ENCODE measurements around the gene MOV10L1. TPM values are rescaled to one million over a fixed set of nuclear protein-coding genes. Genes with fewer than 3 reads are reported as not detected.

Gene MOV10L1
- total and polyA plus RNA-seq, 2 experiments from 2014 or later = 0.73 to 1.8 TPM

DNA sequence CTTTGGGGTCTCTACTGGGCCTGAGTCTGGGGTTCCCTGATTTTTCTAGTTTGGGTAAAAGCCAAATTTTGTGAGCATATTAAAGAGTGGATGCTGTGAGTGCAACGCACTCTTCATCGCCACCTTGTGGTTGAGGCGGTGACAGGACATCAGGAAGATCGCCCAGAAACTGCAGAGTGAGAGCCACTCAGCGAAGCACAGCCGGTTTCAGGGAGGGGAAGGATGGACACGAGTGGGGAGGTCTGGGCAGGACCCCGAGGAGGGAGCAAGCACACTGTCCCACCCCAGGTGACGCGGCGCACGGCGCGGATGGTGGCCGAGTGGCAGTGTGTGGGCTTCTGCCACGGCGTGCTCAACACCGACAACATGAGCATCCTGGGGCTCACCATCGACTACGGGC is 120.1 kb downstream of the MOV10L1 start:
- no peak overlapping the region for H3K4me3 Mint-ChIP-seq
- TF ChIP-seq JUNB (IDR thresholded peaks at IDR 0.05; ENCODE audit: unreplicated experiment) = no peak
- TF ChIP-seq, protein P1, sequence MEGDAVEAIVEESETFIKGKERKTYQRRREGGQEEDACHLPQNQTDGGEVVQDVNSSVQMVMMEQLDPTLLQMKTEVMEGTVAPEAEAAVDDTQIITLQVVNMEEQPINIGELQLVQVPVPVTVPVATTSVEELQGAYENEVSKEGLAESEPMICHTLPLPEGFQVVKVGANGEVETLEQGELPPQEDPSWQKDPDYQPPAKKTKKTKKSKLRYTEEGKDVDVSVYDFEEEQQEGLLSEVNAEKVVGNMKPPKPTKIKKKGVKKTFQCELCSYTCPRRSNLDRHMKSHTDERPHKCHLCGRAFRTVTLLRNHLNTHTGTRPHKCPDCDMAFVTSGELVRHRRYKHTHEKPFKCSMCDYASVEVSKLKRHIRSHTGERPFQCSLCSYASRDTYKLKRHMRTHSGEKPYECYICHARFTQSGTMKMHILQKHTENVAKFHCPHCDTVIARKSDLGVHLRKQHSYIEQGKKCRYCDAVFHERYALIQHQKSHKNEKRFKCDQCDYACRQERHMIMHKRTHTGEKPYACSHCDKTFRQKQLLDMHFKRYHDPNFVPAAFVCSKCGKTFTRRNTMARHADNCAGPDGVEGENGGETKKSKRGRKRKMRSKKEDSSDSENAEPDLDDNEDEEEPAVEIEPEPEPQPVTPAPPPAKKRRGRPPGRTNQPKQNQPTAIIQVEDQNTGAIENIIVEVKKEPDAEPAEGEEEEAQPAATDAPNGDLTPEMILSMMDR (conservative IDR thresholded peaks at IDR 0.05; ENCODE audit: low read depth in 2 of 2) = peak; percentile 83 to 85
- Histone ChIP-seq H3K9me2 (ENCODE audit: insufficient read depth) (no peaks in the 10 kb centered on the region), H3K4me1 (ENCODE audit: insufficient read depth) (no peaks in the 10 kb centered on the region), H3K4me3 (no peak overlapping the region), H4K20me1 (replicated peaks; ENCODE audit: insufficient read depth) (peaks cover 16% of the 10 kb centered on the region), H3K27me3 (ENCODE audit: insufficient read depth) (no peaks in the 10 kb centered on the region), H3K79me2 (replicated peaks; ENCODE audit: insufficient read depth) (peaks cover 17% of the 10 kb centered on the region; the same call in 1 of the 2 replicates), H3K4me2 (no peak overlapping the region), H2AFZ (no peak overlapping the region), H3K27ac (ENCODE audit: low read depth) (no peak overlapping the region), H3K36me3 (ENCODE audit: insufficient read depth) (0 out of 2 replicates have a peak, but pooled peaks cover 7% of the 10 kb centered on the region), H3F3A (replicated peaks; ENCODE audit: low read depth) (no peaks in the 10 kb centered on the region)
- peaks cover 46% of the 10 kb centered on the region for H3K36me3 Mint-ChIP-seq (ENCODE audit: low read depth)
- H3K4me1 Mint-ChIP-seq = peaks cover 2% of the 10 kb centered on the region; the same call in 1 of the 3 replicates
- H3K9me3 Mint-ChIP-seq = no peaks in the 10 kb centered on the region; the same call in 2 of the 3 replicates
- DNase-seq (ENCODE audit: low spot score) = peak; percentile 75
- peaks cover 9% of the 10 kb centered on the region for H3K27me3 Mint-ChIP-seq (ENCODE audit: insufficient read depth, low read depth, poor library complexity)
- no peak overlapping the region for H3K27ac Mint-ChIP-seq
- peak; percentile 64 for ATAC-seq

DNA sequence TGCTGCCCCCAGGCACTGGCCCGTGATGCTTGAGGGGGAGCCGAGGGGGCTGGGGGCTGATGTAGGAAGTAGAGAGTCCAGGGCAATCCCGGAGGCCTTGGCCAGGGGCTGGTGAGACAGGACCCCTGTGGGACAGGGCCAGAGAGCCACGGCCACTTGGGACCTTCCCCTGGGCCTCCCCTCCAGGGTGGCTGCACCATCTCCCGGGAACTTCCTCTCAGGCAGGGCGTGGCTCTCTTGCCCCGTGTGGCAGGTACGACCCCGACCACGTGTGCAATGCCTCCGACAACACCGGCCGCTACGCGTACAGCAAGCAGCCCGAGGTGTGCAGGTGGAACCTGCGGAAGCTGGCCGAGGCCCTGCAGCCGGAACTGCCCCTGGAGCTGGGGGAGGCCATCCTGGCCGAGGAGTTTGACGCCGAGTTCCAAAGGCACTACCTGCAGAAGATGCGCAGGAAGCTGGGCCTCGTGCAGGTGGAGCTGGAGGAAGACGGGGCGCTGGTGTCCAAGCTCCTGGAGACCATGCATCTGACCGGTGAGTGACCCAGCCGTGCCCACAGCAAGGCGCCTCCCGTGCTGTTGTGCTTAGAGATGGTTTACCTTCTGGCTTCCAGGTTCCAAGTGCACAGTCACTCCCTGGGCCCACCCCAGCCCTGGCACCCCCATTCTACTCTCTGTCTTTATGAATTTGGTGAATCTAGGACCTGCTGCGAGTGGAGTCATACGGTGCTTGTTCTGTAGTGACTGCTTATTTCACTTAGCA is 120.8 kb downstream of the MOV10L1 start:
- Histone ChIP-seq H3K36me3 (ENCODE audit: insufficient read depth) (0 out of 2 replicates have a peak, but pooled peaks cover 7% of the 10 kb centered on the region), H3K4me2 (no peak overlapping the region), H3K4me1 (ENCODE audit: insufficient read depth) (no peaks in the 10 kb centered on the region), H3K79me2 (replicated peaks; ENCODE audit: insufficient read depth) (peaks cover 19% of the 10 kb centered on the region; the same call in 1 of the 2 replicates), H3K27me3 (ENCODE audit: insufficient read depth) (no peaks in the 10 kb centered on the region), H4K20me1 (replicated peaks; ENCODE audit: insufficient read depth) (peaks cover 18% of the 10 kb centered on the region), H3K9me2 (ENCODE audit: insufficient read depth) (no peaks in the 10 kb centered on the region), H2AFZ (no peak overlapping the region), H3F3A (replicated peaks; ENCODE audit: low read depth) (no peaks in the 10 kb centered on the region), H3K4me3 (no peak overlapping the region), H3K27ac (ENCODE audit: low read depth) (no peak overlapping the region)
- TF ChIP-seq, protein P2, sequence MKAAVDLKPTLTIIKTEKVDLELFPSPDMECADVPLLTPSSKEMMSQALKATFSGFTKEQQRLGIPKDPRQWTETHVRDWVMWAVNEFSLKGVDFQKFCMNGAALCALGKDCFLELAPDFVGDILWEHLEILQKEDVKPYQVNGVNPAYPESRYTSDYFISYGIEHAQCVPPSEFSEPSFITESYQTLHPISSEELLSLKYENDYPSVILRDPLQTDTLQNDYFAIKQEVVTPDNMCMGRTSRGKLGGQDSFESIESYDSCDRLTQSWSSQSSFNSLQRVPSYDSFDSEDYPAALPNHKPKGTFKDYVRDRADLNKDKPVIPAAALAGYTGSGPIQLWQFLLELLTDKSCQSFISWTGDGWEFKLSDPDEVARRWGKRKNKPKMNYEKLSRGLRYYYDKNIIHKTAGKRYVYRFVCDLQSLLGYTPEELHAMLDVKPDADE (IDR thresholded peaks at IDR 0.05) = no peak
- no peak for TF ChIP-seq EZH2 (IDR thresholded peaks at IDR 0.05; ENCODE audit: low read depth, unreplicated experiment)
- TF ChIP-seq POLR2AphosphoS5 (IDR thresholded peaks at IDR 0.05; ENCODE audit: low read depth) = no peak
- no peak for TF ChIP-seq ZNF114 (CRISPR knock-in tag; IDR thresholded peaks at IDR 0.05)
- no peak for TF ChIP-seq CREB1 (CRISPR knock-in tag; IDR thresholded peaks at IDR 0.05; ENCODE audit: low read depth)
- TF ChIP-seq, protein P3, sequence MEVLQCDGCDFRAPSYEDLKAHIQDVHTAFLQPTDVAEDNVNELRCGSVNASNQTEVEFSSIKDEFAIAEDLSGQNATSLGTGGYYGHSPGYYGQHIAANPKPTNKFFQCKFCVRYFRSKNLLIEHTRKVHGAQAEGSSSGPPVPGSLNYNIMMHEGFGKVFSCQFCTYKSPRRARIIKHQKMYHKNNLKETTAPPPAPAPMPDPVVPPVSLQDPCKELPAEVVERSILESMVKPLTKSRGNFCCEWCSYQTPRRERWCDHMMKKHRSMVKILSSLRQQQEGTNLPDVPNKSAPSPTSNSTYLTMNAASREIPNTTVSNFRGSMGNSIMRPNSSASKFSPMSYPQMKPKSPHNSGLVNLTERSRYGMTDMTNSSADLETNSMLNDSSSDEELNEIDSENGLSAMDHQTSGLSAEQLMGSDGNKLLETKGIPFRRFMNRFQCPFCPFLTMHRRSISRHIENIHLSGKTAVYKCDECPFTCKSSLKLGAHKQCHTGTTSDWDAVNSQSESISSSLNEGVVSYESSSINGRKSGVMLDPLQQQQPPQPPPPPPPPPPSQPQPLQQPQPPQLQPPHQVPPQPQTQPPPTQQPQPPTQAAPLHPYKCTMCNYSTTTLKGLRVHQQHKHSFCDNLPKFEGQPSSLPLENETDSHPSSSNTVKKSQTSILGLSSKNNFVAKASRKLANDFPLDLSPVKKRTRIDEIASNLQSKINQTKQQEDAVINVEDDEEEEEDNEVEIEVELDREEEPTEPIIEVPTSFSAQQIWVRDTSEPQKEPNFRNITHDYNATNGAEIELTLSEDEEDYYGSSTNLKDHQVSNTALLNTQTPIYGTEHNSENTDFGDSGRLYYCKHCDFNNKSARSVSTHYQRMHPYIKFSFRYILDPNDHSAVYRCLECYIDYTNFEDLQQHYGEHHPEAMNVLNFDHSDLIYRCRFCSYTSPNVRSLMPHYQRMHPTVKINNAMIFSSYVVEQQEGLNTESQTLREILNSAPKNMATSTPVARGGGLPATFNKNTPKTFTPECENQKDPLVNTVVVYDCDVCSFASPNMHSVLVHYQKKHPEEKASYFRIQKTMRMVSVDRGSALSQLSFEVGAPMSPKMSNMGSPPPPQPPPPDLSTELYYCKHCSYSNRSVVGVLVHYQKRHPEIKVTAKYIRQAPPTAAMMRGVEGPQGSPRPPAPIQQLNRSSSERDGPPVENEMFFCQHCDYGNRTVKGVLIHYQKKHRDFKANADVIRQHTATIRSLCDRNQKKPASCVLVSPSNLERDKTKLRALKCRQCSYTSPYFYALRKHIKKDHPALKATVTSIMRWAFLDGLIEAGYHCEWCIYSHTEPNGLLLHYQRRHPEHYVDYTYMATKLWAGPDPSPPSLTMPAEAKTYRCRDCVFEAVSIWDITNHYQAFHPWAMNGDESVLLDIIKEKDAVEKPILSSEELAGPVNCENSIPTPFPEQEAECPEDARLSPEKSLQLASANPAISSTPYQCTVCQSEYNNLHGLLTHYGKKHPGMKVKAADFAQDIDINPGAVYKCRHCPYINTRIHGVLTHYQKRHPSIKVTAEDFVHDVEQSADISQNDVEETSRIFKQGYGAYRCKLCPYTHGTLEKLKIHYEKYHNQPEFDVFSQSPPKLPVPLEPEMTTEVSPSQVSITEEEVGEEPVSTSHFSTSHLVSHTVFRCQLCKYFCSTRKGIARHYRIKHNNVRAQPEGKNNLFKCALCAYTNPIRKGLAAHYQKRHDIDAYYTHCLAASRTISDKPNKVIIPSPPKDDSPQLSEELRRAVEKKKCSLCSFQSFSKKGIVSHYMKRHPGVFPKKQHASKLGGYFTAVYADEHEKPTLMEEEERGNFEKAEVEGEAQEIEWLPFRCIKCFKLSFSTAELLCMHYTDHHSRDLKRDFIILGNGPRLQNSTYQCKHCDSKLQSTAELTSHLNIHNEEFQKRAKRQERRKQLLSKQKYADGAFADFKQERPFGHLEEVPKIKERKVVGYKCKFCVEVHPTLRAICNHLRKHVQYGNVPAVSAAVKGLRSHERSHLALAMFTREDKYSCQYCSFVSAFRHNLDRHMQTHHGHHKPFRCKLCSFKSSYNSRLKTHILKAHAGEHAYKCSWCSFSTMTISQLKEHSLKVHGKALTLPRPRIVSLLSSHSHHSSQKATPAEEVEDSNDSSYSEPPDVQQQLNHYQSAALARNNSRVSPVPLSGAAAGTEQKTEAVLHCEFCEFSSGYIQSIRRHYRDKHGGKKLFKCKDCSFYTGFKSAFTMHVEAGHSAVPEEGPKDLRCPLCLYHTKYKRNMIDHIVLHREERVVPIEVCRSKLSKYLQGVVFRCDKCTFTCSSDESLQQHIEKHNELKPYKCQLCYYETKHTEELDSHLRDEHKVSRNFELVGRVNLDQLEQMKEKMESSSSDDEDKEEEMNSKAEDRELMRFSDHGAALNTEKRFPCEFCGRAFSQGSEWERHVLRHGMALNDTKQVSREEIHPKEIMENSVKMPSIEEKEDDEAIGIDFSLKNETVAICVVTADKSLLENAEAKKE (CRISPR knock-in tag; IDR thresholded peaks at IDR 0.05) = no peak
- no peak for TF ChIP-seq JUNB (IDR thresholded peaks at IDR 0.05; ENCODE audit: unreplicated experiment)
- no peak for TF ChIP-seq EZH2phosphoT487 (IDR thresholded peaks at IDR 0.05; ENCODE audit: unreplicated experiment)
- TF ChIP-seq NANOG (IDR thresholded peaks at IDR 0.05; ENCODE audit: borderline replicate concordance) = no peak
- TF ChIP-seq ZNF331 (CRISPR knock-in tag; IDR thresholded peaks at IDR 0.05; ENCODE audit: low read depth) = no peak
- peaks cover 46% of the 10 kb centered on the region for H3K36me3 Mint-ChIP-seq (ENCODE audit: low read depth)
- H3K27me3 Mint-ChIP-seq (ENCODE audit: insufficient read depth, low read depth, poor library complexity) = peaks cover 9% of the 10 kb centered on the region
- peaks cover 2% of the 10 kb centered on the region; the same call in 1 of the 3 replicates for H3K4me1 Mint-ChIP-seq
- no peak for ATAC-seq
- H3K9me3 Mint-ChIP-seq = no peaks in the 10 kb centered on the region; the same call in 2 of the 3 replicates
- H3K4me3 Mint-ChIP-seq = no peak overlapping the region
- no peak overlapping the region for H3K27ac Mint-ChIP-seq
- no peak for DNase-seq (ENCODE audit: low spot score)

Data from GM23338 (cell line).